H1 (cell line): ENCODE results near the gene HECTD4. TPM values are rescaled to one million over a fixed set of nuclear protein-coding genes. Genes with fewer than 3 reads are reported as not detected.

Experiments
- CTCF ChIA-PET: fragments of 300-600 bp; sonication (Branson Sonifier 250); formaldehyde crosslinking; loops from one replicate; lab custom pipeline; 2021; ENCODE audit not compliant: partially characterized antibody; lab: Charles Lee
- POLR2A ChIA-PET: fragments of 300-600 bp; sonication (Branson Sonifier 250); formaldehyde crosslinking; loops from one replicate; lab custom pipeline; 2021; ENCODE audit warnings: inconsistent platforms; ENCODE audit not compliant: partially characterized antibody; lab: Charles Lee
- DNase-seq, 2 experiments: peaks; one replicate each; pipeline versions ENCODE4 v3.0.0 to v3.0.0-alpha.2; 2010 to 2022; ENCODE audit warnings: low spot score in 2 of 2, low read depth in 1 of 2, mixed read lengths in 1 of 2
- FAIRE-seq: peaks from 2 replicates; lab custom pipeline; 2011; peaks lifted over from hg19 to GRCh38; lab: Jason Lieb, UNC
- H2AFZ ChIP-seq: 2 replicates; pipeline ENCODE4 v1.8.1; 2012; ENCODE audit warnings: low read length, inconsistent platforms
- H2AK5ac ChIP-seq: 2 replicates; pipeline ENCODE4 v1.6.1; 2013; ENCODE audit warnings: low read depth, low read length
- H2BK120ac ChIP-seq: replicated peaks from 2 replicates; pipeline ENCODE3; 2013; ENCODE audit warnings: low read depth, low read length, inconsistent platforms
- H2BK12ac ChIP-seq: 2 replicates; pipeline ENCODE4 v1.6.1; 2013; ENCODE audit warnings: low read depth, low read length
- H2BK15ac ChIP-seq: 2 replicates; pipeline ENCODE4 v1.6.1; 2013; ENCODE audit warnings: low read length
- H2BK20ac ChIP-seq: 2 replicates; pipeline ENCODE4 v1.6.1; 2013; ENCODE audit warnings: low read length
- H2BK5ac ChIP-seq: 2 replicates; pipeline ENCODE4 v1.6.1; 2013; ENCODE audit warnings: low read depth, low read length
- H3K14ac ChIP-seq: 2 replicates; pipeline ENCODE4 v1.6.1; 2013; ENCODE audit warnings: inconsistent platforms; ENCODE audit not compliant: insufficient read length
- H3K18ac ChIP-seq: 2 replicates; pipeline ENCODE4 v1.6.1; 2013; ENCODE audit warnings: low read length; ENCODE audit errors: extremely low read depth
- H3K23ac ChIP-seq: 2 replicates; pipeline ENCODE4 v1.6.1; 2013; ENCODE audit warnings: inconsistent platforms; ENCODE audit not compliant: insufficient read length
- H3K23me2 ChIP-seq: 2 replicates; pipeline ENCODE4 v1.6.1; 2013; ENCODE audit warnings: low read depth, low read length
- H3K27ac ChIP-seq: 2 replicates; pipeline ENCODE4 v1.6.1; 2011; ENCODE audit warnings: low read depth, low read length, inconsistent platforms
- H3K27me3 ChIP-seq, 4 experiments: replicated peaks in 1 of 4; 1 replicate in 1 of 4; 2 replicates in 3 of 4; pipeline versions ENCODE4 v1.6.1 to v1.8.1; 2011 to 2013; ENCODE audit warnings: low read length in 3 of 4, mild to moderate bottlenecking in 3 of 4, inconsistent platforms in 2 of 4, mixed read lengths in 2 of 4, moderate library complexity in 1 of 4; ENCODE audit not compliant: control insufficient read depth in 3 of 4, insufficient read depth in 3 of 4; ENCODE audit errors: extremely low read depth in 1 of 4
- H3K36me3 ChIP-seq, 4 experiments: 2 replicates each; pipeline versions ENCODE4 v1.6.1 to v1.8.1; 2011 to 2013; ENCODE audit warnings: mild to moderate bottlenecking in 4 of 4, low read length in 3 of 4, moderate library complexity in 2 of 4, control low read depth in 1 of 4, inconsistent platforms in 1 of 4; ENCODE audit not compliant: insufficient read depth in 4 of 4, control insufficient read depth in 2 of 4
- H3K4ac ChIP-seq: replicated peaks from 2 replicates; pipeline ENCODE3; 2013; ENCODE audit warnings: low read length, low read depth, mixed read lengths, inconsistent platforms; ENCODE audit not compliant: insufficient read length
- H3K4me1 ChIP-seq, 4 experiments: replicated peaks in 1 of 4; 1 replicate in 1 of 4; 2 replicates in 3 of 4; pipeline versions ENCODE4 v1.6.1 to v1.8.1; 2011 to 2013; ENCODE audit warnings: low read length in 3 of 4, inconsistent platforms in 2 of 4, mixed read lengths in 1 of 4; ENCODE audit not compliant: insufficient read depth in 4 of 4, control insufficient read depth in 3 of 4
- H3K4me2 ChIP-seq, 2 experiments: 2 replicates each; pipeline versions ENCODE4 v1.6.1 to v1.8.1; 2011 to 2013; ENCODE audit warnings: low read depth in 2 of 2, low read length in 2 of 2, control low read depth in 1 of 2, inconsistent platforms in 1 of 2, mild to moderate bottlenecking in 1 of 2; ENCODE audit not compliant: insufficient read depth in 1 of 2
- H3K4me3 ChIP-seq, 4 experiments: fragments of 200-600, 300-600 bp in 1 of 4; sonication (generic), shearing (Covaris generic), sonication (Bioruptor Twin) in 1 of 4; 2 replicates each; pipeline versions ENCODE4 v1.5.1 to v1.8.1; 2011 to 2016; ENCODE audit warnings: low read length in 4 of 4, low read depth in 3 of 4, control low read depth in 2 of 4, inconsistent platforms in 2 of 4, mild to moderate bottlenecking in 2 of 4, mixed read lengths in 1 of 4, moderate library complexity in 1 of 4; ENCODE audit not compliant: insufficient read depth in 2 of 4; ENCODE audit errors: extremely low read depth in 1 of 4
- H3K56ac ChIP-seq: replicated peaks from 2 replicates; pipeline ENCODE3; 2013; ENCODE audit warnings: low read depth, mild to moderate bottlenecking, mixed read lengths, low read length, inconsistent platforms; ENCODE audit not compliant: insufficient read length
- H3K79me1 ChIP-seq: 2 replicates; pipeline ENCODE4 v1.6.1; 2013; ENCODE audit warnings: low read depth, low read length, control low read depth
- H3K79me2 ChIP-seq, 2 experiments: 2 replicates each; pipeline versions ENCODE4 v1.6.1 to v1.8.1; 2012 to 2013; ENCODE audit warnings: low read length in 2 of 2, mild to moderate bottlenecking in 2 of 2, inconsistent platforms in 1 of 2; ENCODE audit not compliant: insufficient read depth in 2 of 2, control insufficient read depth in 1 of 2
- H3K9ac ChIP-seq, 4 experiments: replicated peaks in 1 of 4; 1 replicate in 1 of 4; 2 replicates in 3 of 4; pipeline versions ENCODE4 v1.6.1 to v1.8.1; 2011 to 2013; ENCODE audit warnings: low read depth in 3 of 4, low read length in 3 of 4, control low read depth in 2 of 4, mild to moderate bottlenecking in 2 of 4, moderate library complexity in 2 of 4, inconsistent platforms in 1 of 4; ENCODE audit errors: extremely low read depth in 1 of 4
- H3K9me3 ChIP-seq, 2 experiments: 2 replicates each; pipeline versions ENCODE4 v1.6.1 to v1.8.1; 2012 to 2013; ENCODE audit warnings: mild to moderate bottlenecking in 2 of 2, moderate library complexity in 2 of 2, control low read depth in 1 of 2, inconsistent platforms in 1 of 2, low read depth in 1 of 2, low read length in 1 of 2, mixed read lengths in 1 of 2; ENCODE audit not compliant: insufficient read depth in 2 of 2
- H4K20me1 ChIP-seq, 2 experiments: replicated peaks in 1 of 2; 2 replicates each; pipeline versions ENCODE3 to v1.8.1; 2011 to 2013; ENCODE audit warnings: inconsistent platforms in 2 of 2, low read length in 2 of 2, mild to moderate bottlenecking in 1 of 2; ENCODE audit not compliant: insufficient read depth in 2 of 2, control insufficient read depth in 1 of 2
- H4K5ac ChIP-seq: 2 replicates; pipeline ENCODE4 v1.6.1; 2013; ENCODE audit warnings: low read length, low read depth, mixed read lengths, inconsistent platforms; ENCODE audit not compliant: insufficient read length
- H4K8ac ChIP-seq: 2 replicates; pipeline ENCODE4 v1.8.0; 2013; ENCODE audit warnings: mild to moderate bottlenecking, moderate library complexity, low read length, inconsistent platforms; ENCODE audit not compliant: insufficient read depth; ENCODE audit errors: extremely low read depth
- H4K91ac ChIP-seq: replicated peaks from 2 replicates; pipeline ENCODE3; 2013; ENCODE audit warnings: low read length, mixed read lengths, inconsistent platforms; ENCODE audit not compliant: insufficient read length
- ASH2L ChIP-seq: fragments of 200-600, 300-600 bp; sonication (generic); IDR thresholded peaks from one replicate; pipeline ENCODE4 v1.7.1; 2017; ENCODE audit warnings: low read length
- GTF2F1 ChIP-seq: IDR thresholded peaks from 2 replicates; pipeline ENCODE4 v1.6.1; 2012; ENCODE audit warnings: low read depth, low read length, improper control_type of control experiment, borderline replicate concordance
- SAP30 ChIP-seq: fragments of 300-600 bp; sonication (generic); IDR thresholded peaks from 2 replicates; pipeline ENCODE4 v1.7.1; 2012; ENCODE audit warnings: low read length, moderate library complexity, mild to moderate bottlenecking, inconsistent platforms; ENCODE audit not compliant: insufficient read depth, insufficient replicate concordance
- TBP ChIP-seq: IDR thresholded peaks from 2 replicates; pipeline ENCODE4 v1.6.1; 2011; ENCODE audit warnings: low read depth, low read length, improper control_type of control experiment
- TCF12 ChIP-seq: IDR thresholded peaks from 2 replicates; pipeline ENCODE4 v1.6.1; 2011; ENCODE audit warnings: low read depth, mild to moderate bottlenecking, low read length
- WGBS, 2 experiments: shearing (Covaris generic) in 1 of 2; methylation state at CpG; one replicate each; pipeline versions ENCODE4 v1.1.6 to v1.1.7; 2013 to 2015; ENCODE audit warnings: low lambda C conversion rate in 2 of 2, mixed read lengths in 2 of 2, inconsistent platforms in 1 of 2, low coverage in 1 of 2, missing lambda C conversion rate in 1 of 2; ENCODE audit not compliant: insufficient replicate concordance in 2 of 2, insufficient coverage in 1 of 2, insufficient read length in 1 of 2; ENCODE audit errors: extremely low coverage in 1 of 2, missing lambda C conversion rate in 1 of 2; 5-methylcytosine and 5-hydroxymethylcytosine counted together
- polyA plus RNA-seq, 7 experiments: library from polyadenylated mRNA; depleted of rRNA in 3 of 7; stranded (reverse) in 5 of 7; unstranded in 2 of 7; fragments of >200 nt in 5 of 7; fragments of 200-250 nt in 2 of 7; gene quantifications; 1 replicate in 5 of 7; 2 replicates in 1 of 7; 4 replicates in 1 of 7; pipeline versions ENCODE4 v1.2.1 to v1.2.3, GENCODE V29; 2011 to 2013; ENCODE audit warnings: missing spikeins in 2 of 7, mixed read lengths in 2 of 7
- total RNA-seq: library from RNA; stranded (reverse); fragmentation: NEBNext Ultra II Directional; extraction: Animal tissue kit (Norgen Biotek cat#: 25700); gene quantifications from 2 replicates; pipeline ENCODE4 v1.2.1, GENCODE V29; 2021

HECTD4 gene
- total and polyA plus RNA-seq, 2 of the 8 experiments (the other 6 are each of a cell fraction or from before 2014, with no cell fraction given): 6.5 to 33.7 TPM

DNA sequence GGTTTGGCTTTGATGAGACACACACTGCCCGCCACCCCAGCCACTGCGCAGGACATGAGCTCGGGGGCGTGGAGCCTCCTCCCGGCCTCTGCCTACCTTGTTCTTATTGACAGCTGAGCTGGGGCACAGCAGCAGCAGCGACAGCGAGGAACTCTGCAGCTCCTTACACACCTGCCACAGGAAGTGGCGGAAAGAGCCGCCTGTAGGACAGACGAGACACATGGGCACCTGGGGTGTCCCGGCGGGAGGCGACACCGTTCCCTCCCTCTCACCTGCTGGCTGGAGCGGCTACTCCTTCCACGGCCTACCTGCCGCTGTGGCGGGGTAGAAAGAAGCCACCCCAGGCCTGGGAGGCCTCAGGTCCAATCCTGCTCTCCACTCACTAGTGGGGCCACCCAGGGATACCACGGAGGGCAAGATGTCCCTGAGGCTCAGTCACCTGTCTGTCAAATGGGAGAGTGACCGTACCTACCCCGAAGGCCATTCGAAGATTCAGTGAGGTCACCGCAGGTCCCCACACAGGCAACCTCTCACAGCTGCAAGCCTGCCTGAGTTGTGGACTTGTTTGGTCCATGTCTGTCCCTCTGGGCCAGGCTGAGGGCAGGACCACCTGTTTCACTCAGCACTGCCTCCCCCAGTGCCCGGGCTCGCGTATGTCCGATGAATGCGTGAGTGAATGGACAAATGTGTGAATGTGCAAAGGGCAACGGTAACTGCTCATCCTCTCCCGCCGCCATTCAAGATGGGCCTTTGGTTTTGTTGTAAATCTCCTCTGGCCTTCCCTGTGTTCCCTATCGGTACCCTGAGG is 214.3 kb downstream of the HECTD4 start:
- Histone ChIP-seq H2BK20ac (no peak overlapping the region), H2AK5ac (no peak overlapping the region), H2AFZ (no peak overlapping the region), H4K20me1 (no peaks in the 10 kb centered on the region), H3K18ac (peak overlapping the region; percentile 7; the same call in 1 of the 2 replicates), H3K36me3 (no peaks in the 10 kb centered on the region; a peak in 2 of 8 replicates), H3K23ac (no peak overlapping the region), H3K56ac (no peak overlapping the region), H3K4ac (no peak overlapping the region), H3K79me1 (no peaks in the 10 kb centered on the region; the same call in 1 of the 2 replicates), H3K9ac (no peak overlapping the region), H3K27me3 (no peaks in the 10 kb centered on the region), H3K4me2 (no peak overlapping the region), H3K79me2 (no peaks in the 10 kb centered on the region), H2BK15ac (no peak overlapping the region), H2BK5ac (no peak overlapping the region), H4K91ac (no peak overlapping the region), H3K14ac (no peak overlapping the region), H3K4me1 (no peaks in the 10 kb centered on the region; a peak in 1 of 7 replicates), H3K9me3 (no peaks in the 10 kb centered on the region), H3K27ac (no peak overlapping the region), H2BK120ac (no peak overlapping the region), H4K5ac (no peak overlapping the region), H3K4me3 (no peak overlapping the region), H4K8ac (peak overlapping the region; percentile 60), H2BK12ac (no peak overlapping the region), H3K23me2 (no peaks in the 10 kb centered on the region)
- TF ChIP-seq SAP30 (no peak), TCF12 (no peak), GTF2F1 (no peak), TBP (no peak), ASH2L (no peak)
- ChIA-PET CTCF (interaction anchor here (0.6 to 1.3 kb wide), 6 partner anchors 9 to 522 kb away, joined by 3 to 4 read pairs (median 3); no protein-coding TSS in a partner anchor), POLR2A (interaction anchor here (1.5 kb wide), 1 partner anchor 8 kb away, joined by 3 read pairs; no protein-coding TSS in a partner anchor)
- WGBS, 2 experiments: 91% methylated on average over 32 of the region's 32 CpGs; no CpG with 5 or more reads in 1 of the 2 experiments
- no peak for FAIRE-seq
- DNase-seq: no peak
